Neural crest cell (in vitro differentiated cells): ENCODE data around the gene CCKAR. TPM values are rescaled to one million over a fixed set of nuclear protein-coding genes. Genes with fewer than 3 reads are reported as not detected.

Experiments
- DNase-seq: peaks from one replicate; pipeline ENCODE4 v3.0.0; 2021; ENCODE audit warnings: low read depth, mixed read lengths, low spot score
- H3K27ac Mint-ChIP-seq: one replicate; pipeline ENCODE4 v1.8.0; 2021; ENCODE audit warnings: mild to moderate bottlenecking, mixed read lengths; ENCODE audit not compliant: unreplicated experiment
- H3K27me3 Mint-ChIP-seq: 2 replicates; pipeline ENCODE4 v1.8.0; 2021; ENCODE audit warnings: low read depth, mild to moderate bottlenecking, mixed read lengths
- H3K36me3 Mint-ChIP-seq: 2 replicates; pipeline ENCODE4 v1.8.0; 2021; ENCODE audit warnings: low read depth, mild to moderate bottlenecking, mixed read lengths
- H3K4me1 Mint-ChIP-seq: 2 replicates; pipeline ENCODE4 v1.8.0; 2021; ENCODE audit warnings: mixed read lengths
- H3K4me3 Mint-ChIP-seq: one replicate; pipeline ENCODE4 v1.8.0; 2021; ENCODE audit warnings: mild to moderate bottlenecking, mixed read lengths
- H3K9me3 Mint-ChIP-seq: 2 replicates; pipeline ENCODE4 v1.8.0; 2021; ENCODE audit warnings: mixed read lengths
- total RNA-seq: library from RNA; stranded (reverse); gene quantifications from 2 replicates; pipeline ENCODE4 v1.2.1, GENCODE V29; 2021
- TF ChIP-seq, protein P1 (sequence below): fragments of 200-600 bp; sonication (generic); conservative IDR thresholded peaks from 2 replicates; pipeline ENCODE4 v1.5.0; 2021; ENCODE audit warnings: antibody characterized with exemption, mild to moderate bottlenecking

Gene CCKAR
- total RNA-seq, 1 donor from 2014 or later: not detected

DNA sequence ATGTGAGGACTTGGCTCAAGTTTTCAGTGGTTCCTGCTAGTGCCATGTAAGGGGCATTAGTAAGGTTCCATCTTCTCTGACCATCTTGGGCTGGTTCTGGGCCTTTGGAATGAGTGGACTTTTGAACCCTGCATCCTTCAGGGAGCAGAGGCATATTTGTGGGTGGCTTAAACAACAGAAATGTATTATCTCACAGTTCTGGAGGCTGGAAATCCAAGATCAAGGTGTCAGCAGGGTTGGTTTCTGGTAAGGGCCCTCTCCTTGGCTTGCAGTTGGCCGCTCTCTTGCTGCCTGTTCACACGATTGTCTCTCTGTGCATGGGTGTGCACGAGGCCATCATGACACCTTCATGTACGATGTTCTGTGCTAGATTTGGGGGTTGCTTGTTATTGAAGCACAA is 21.3 kb downstream of the CCKAR start:
- no peak for DNase-seq
- H3K9me3 Mint-ChIP-seq: peaks cover 4% of the 10 kb centered on the region
- no peaks in the 10 kb centered on the region for H3K27me3 Mint-ChIP-seq
- H3K4me1 Mint-ChIP-seq: no peaks in the 10 kb centered on the region
- TF ChIP-seq, protein P1, sequence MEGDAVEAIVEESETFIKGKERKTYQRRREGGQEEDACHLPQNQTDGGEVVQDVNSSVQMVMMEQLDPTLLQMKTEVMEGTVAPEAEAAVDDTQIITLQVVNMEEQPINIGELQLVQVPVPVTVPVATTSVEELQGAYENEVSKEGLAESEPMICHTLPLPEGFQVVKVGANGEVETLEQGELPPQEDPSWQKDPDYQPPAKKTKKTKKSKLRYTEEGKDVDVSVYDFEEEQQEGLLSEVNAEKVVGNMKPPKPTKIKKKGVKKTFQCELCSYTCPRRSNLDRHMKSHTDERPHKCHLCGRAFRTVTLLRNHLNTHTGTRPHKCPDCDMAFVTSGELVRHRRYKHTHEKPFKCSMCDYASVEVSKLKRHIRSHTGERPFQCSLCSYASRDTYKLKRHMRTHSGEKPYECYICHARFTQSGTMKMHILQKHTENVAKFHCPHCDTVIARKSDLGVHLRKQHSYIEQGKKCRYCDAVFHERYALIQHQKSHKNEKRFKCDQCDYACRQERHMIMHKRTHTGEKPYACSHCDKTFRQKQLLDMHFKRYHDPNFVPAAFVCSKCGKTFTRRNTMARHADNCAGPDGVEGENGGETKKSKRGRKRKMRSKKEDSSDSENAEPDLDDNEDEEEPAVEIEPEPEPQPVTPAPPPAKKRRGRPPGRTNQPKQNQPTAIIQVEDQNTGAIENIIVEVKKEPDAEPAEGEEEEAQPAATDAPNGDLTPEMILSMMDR: no peak
- H3K36me3 Mint-ChIP-seq: no peaks in the 10 kb centered on the region
- no peak overlapping the region for H3K27ac Mint-ChIP-seq
- H3K4me3 Mint-ChIP-seq: no peak overlapping the region

DNA sequence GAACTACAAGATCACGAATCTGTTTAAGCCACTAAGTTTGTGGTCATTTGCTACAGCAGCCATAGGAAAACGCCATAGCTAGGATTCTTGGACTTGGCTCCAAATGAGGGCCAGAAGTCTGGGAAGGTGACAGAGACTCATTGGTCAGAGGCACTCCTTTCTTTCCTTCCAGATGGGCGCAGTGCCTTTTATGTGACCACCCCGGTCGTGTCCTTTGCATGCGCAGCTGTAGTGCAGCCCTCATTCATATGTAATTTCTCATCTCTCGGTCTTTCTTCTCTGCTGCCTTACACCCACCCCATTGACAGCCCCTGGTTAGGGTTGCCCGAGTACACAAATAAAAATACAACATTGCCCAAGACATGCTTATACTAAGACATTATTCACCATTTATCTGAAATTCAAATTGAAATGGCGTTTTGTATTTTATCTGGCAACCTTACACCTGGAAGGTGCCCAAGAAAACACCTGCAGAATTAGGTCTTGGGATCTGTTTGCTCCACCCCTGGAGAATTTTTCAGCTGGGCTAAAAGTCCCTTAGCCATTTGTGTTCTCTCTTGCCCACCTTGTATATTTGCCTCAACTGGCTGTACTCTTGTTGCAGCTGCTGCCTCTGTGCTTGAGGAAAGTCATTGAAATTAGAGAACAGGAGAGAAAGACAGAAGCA is 21.9 kb downstream of the CCKAR start:
- H3K27me3 Mint-ChIP-seq: no peaks in the 10 kb centered on the region
- TF ChIP-seq, protein P1: no peak
- no peak for DNase-seq
- no peaks in the 10 kb centered on the region for H3K36me3 Mint-ChIP-seq
- H3K27ac Mint-ChIP-seq: no peak overlapping the region
- H3K4me3 Mint-ChIP-seq: no peak overlapping the region
- no peaks in the 10 kb centered on the region for H3K4me1 Mint-ChIP-seq
- peaks cover 4% of the 10 kb centered on the region for H3K9me3 Mint-ChIP-seq

DNA sequence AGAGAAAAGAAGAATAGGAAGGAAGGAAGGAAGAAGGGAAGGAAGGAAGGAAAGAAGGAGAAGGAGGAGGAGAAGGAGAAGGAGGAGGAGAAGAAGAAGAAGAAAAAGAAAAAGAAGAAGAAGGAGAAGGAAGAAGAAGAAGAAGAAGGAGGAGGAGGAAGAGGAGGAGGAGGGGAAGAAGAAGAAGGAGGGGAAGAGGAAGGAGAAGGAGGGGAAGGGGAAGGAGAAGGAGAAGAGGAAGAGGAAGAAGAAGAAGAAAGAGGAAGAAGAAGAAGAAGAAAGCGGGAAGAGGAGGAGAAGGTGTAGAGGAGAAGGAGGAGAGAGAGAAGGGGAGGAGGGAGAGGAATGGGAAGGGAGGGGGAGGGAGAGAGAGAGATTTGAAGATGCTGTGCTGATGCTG is 22.6 kb downstream of the CCKAR start:
- Mint-ChIP-seq H3K9me3 (peaks cover 2% of the 10 kb centered on the region), H3K4me3 (no peak overlapping the region), H3K27ac (no peak overlapping the region), H3K27me3 (no peaks in the 10 kb centered on the region), H3K36me3 (no peaks in the 10 kb centered on the region), H3K4me1 (no peaks in the 10 kb centered on the region)
- TF ChIP-seq, protein P1: no peak
- DNase-seq: no peak

DNA sequence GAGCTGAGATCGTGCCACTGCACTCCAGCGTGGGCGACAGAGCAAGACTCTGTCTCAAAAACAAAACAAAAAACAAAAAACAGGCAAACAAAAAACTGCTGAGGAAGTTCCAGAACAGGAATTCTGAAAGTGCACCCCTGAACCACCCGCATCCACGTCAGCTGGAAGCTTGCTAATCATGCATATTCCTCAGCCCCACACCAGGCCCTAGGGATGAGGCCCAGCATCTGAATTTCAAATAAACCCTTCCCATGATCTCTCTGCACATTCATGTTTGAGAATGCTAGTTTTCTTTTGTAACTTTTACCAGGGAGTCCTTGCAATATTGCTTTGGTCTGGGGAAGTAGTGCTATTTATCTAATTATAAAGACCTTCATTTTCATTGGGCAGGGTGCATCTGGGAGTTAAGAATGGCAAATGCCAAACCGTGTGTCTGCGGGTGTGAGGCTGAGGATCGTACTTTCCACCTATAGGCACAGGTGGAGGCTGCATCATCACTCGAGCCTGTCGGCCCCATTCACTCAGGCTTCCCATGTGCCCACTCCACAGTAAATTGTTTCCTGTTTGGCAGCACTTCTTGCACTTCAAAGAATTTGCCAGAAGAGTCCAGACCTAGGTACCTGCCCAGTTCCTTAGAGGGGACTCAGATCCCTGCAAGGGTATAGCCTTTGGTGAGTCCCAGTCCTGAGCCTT is 23.6 kb downstream of the CCKAR start:
- no peaks in the 10 kb centered on the region for H3K4me1 Mint-ChIP-seq
- DNase-seq: no peak
- H3K4me3 Mint-ChIP-seq: no peak overlapping the region
- no peak overlapping the region for H3K27ac Mint-ChIP-seq
- no peaks in the 10 kb centered on the region for H3K9me3 Mint-ChIP-seq
- TF ChIP-seq, protein P1: no peak
- H3K27me3 Mint-ChIP-seq: no peaks in the 10 kb centered on the region
- no peaks in the 10 kb centered on the region for H3K36me3 Mint-ChIP-seq

DNA sequence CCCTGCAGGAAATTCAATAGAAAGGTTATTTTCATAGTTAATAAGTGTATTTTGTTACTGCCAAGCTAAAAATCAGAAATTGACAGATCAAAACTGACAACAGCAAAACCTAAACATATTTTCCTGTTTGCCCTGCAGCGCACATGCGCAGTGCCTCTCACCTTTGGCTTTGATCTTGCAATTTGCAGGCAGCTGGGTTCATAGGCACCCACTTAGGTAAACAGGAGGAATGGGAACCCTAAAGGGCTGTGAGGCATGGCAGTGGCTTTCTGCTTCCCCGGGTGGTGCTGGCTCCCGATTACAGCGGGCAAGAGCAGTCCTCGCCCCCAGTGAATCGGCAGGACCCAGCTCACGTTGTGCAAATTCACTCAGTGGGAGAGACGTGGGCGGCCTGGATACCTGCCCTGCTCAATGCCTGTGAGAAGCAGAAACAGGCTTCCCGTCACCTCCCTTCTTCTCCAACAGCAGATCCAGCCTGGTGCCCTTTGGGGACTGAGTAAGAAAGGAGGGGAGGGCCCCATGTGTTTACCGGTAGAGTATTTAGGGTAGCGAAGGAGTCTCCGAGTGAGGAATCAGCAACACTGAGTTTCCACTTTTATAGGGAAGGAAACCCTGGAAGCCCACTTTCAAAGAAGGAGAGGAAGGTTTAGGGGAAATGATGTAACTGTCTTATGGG is 25.7 kb downstream of the CCKAR start:
- DNase-seq: no peak
- Mint-ChIP-seq H3K4me3 (no peak overlapping the region), H3K27me3 (no peaks in the 10 kb centered on the region), H3K9me3 (no peaks in the 10 kb centered on the region), H3K4me1 (no peaks in the 10 kb centered on the region), H3K27ac (no peak overlapping the region), H3K36me3 (no peaks in the 10 kb centered on the region)
- TF ChIP-seq, protein P1: no peak
